HG03196 (cell line): ENCODE data around the gene TRANK1.
"Not testable (repeated sequence)": the region's sequence is repeated elsewhere in the genome, so short reads cannot be mapped to it uniquely, and the experiment has no call there.

Source experiments
- ATAC-seq: cut with Tn5 transposase; IDR thresholded peaks from one replicate; pipeline ENCODE4 v1.9.1; 2021; ENCODE audit not compliant: unreplicated experiment

The TRANK1 gene

DNA sequence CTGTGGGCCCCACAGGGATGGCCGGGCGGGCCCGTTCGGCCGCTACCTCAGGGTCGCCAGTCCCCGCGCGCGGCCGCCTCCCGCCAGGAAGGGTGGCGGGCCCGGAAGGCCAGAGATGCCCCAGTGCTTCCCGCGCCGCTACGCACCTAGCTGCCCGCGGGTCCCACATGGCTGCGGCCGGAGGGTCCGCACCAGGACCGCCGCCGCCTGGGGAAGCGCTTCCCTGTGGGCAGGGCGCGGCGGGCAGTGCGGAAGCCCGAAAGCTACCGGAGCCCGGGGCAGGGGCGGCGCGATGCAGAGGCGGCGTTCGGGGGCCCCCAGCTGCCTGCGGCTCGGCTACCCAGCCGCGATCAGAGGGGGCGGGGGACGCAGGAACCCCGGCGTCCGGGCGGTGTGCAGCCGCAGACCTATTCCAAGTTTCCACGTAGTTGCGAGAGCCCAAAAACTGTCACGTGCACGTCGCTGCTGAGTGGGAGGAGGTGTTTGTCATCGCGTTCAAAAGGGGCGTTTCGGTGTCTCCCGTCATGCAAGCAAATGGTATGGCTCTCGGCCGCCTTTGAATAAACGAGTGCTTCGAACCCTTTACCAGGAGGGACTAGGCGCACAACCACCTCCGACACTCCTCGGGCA lies at the start of gene TRANK1:
TRANK1 (minus strand) TSS at position 414 of the 630 bp plus-strand sequence; CDS start at position 169, 245 bp downstream.
- peak; percentile 63 for ATAC-seq

DNA sequence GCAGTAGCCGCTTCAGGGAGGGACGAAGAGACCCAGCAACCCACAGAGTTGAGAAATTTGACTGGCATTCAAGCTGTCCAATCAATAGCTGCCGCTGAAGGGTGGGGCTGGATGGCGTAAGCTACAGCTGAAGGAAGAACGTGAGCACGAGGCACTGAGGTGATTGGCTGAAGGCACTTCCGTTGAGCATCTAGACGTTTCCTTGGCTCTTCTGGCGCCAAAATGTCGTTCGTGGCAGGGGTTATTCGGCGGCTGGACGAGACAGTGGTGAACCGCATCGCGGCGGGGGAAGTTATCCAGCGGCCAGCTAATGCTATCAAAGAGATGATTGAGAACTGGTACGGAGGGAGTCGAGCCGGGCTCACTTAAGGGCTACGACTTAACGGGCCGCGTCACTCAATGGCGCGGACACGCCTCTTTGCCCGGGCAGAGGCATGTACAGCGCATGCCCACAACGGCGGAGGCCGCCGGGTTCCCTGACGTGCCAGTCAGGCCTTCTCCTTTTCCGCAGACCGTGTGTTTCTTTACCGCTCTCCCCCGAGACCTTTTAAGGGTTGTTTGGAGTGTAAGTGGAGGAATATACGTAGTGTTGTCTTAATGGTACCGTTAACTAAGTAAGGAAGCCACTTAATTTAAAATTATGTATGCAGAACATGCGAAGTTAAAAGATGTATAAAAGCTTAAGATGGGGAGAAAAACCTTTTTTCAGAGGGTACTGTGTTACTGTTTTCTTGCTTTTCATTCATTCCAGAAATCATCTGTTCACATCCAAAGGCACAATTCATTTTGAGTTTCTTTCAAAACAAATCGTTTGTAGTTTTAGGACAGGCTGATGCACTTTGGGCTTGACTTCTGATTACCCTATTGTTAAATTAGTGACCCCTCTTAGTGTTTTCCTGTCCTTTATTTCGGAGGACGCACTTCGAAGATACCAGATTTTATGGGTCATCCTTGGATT lies 48.8 kb upstream of the TRANK1 start, which contains the start of gene MLH1:
MLH1 (plus strand) TSS at position 193 of the 958 bp plus-strand sequence; CDS start at position 223, 30 bp downstream.
- ATAC-seq: peak; percentile 94

DNA sequence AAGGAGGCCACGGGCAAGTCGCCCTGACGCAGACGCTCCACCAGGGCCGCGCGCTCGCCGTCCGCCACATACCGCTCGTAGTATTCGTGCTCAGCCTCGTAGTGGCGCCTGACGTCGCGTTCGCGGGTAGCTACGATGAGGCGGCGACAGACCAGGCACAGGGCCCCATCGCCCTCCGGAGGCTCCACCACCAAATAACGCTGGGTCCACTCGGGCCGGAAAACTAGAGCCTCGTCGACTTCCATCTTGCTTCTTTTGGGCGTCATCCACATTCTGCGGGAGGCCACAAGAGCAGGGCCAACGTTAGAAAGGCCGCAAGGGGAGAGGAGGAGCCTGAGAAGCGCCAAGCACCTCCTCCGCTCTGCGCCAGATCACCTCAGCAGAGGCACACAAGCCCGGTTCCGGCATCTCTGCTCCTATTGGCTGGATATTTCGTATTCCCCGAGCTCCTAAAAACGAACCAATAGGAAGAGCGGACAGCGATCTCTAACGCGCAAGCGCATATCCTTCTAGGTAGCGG lies 48.0 kb upstream of the TRANK1 start, which contains the start of gene EPM2AIP1:
EPM2AIP1 (minus strand) TSS at position 326 of the 520 bp plus-strand sequence; CDS start at position 272, 54 bp downstream.
- peak; percentile 88 for ATAC-seq

DNA sequence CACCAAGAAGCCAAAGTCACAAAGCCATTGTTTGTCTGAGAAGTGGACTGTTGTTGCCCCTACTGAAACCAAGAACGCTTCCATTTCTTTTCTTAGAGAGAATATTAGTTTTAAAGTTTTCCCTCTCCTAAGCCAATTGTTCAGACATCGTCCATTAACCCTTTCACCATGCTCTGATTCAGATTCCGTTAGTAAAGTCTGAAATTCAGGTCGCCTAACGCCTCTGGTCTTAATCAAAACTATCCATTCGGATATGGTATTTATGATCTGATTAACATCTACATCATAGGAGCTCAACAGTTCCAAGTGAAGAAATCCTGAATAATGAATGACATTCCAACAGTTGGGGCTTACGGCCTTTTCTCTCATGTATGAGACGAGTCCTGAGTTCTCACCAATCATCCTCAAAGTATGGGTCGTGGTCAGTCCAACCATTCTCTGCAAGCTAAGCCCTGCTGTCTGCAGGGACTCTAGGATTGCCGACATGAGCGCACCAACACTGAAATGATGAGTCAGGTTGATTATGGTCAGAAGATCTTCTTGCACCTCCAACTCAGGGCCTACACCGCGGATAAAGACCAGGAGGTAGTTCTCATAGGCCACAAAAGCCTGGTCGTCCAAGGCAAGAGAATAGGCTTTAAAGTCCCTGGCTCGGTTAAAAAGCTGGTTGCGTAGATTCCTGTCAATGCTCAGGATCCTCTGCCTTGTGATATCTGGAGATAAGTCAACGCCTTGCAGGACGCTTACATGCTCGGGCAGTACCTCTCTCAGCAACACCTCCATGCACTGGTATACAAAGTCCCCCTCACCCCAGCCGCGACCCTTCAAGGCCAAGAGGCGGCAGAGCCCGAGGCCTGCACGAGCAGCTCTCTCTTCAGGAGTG lies 47.3 kb upstream of the TRANK1 start:
- ATAC-seq: no peak

DNA sequence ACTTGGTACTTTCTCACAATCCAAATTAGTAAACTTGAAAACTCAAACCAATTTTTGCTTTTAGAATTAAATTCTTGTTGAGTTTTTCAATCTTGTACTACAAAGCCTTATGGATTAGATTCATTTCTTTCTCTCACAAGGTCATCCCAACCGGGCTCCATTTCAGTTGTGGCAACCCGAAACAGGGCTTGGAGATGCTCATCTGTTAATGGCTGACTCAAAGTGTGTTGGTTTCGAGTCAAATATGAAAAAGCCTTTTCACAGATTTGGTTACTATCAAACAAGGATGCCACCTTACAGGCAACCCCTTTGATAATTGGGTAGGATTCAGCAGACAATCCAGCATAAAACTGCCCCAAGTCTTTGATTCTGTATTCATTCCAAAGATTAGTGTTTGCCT lies 46.3 kb upstream of the TRANK1 start:
- no peak for ATAC-seq

DNA sequence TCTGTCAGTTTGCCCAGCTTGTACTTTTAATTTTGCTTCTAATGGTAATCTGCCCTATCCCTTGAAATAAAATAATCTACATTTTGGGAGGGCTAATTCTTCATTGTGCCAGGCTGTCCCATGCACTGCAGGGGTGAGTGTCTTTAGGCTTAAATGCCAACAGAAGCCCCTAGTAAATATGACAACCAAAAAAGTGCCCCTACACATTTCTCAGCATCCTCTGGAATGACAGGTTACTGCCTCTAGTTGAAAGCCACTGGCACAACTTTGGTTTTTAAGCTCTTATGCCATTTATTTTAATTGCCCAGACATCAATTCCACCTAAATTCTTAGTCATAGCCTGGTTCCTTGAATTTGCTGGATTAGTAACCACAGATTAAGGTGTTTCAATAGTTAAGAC lies 44.7 kb upstream of the TRANK1 start:
- no peak for ATAC-seq

DNA sequence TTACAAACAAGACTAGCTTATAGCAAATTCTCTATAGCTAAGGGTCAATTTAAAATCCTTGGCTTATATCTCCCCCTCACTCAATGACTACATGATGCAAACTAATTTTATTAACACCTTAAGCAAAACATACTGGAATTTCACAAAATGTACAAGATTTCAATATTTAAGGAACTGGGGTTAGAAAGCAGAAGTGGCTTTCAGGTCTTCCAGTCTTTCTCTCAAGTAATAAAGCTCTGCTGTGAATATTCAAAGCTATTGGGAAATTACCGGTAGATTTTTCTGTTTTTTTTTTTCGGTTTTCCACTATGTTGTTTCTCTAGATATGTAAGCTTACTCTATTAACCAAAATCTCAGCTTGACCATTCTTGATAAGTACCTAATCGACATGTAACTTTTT lies 44.2 kb upstream of the TRANK1 start:
- ATAC-seq: no peak

DNA sequence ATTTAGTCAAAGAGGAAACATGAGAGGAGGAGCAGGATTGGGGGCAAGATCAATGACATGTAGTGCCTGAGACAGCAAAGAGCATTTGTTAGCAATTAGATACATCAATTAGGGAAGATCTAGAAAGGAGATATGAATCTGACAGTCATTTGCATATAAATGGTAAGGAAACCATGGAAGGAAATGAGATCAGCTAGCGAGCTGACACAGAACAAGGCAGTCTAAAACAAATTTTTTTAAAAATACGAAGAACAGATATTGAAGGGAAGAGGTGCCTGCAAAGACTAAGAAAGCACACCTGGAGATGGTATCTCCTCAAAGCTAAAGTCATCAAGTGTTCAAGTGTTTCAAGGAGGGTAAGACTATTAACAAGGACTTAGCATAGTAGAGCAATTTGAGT lies 43.5 kb upstream of the TRANK1 start:
- no peak for ATAC-seq

DNA sequence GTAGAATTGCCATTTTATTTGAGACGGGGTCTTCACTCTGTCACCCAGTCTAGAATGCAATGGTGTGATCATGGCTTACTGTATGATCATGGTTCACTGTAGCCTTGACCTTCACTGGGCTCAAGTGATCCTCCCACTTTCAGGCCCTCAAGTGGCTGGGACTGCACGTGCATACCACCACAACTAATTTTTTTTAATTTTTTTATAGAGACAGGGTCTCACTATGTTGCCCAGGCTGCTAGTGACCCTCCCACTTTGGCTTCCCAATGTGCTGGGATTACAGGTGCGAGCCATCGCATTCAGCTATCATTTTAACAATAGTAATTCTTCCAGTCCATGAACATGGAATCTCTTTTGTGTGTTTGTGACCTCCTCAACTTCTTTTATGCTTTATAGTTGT lies 36.2 kb upstream of the TRANK1 start:
- ATAC-seq: no peak

DNA sequence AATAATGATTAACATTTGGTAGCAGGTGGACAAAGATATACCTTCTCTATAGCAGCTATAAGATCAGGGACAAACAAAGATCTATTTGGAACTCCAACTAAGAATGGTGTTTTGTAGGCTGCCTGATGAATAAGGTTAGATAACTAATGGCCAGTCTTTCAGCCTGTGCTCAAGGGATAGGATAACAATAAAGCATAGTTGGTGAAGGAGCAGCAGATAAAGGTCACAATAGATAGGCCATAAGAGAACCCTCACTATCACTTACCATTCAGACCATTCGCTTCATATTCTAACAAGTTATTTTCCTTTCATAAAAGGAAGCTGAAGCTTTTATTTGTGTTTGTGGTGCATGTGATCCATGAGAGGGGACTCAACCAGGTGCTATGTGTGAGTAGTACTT lies 28.3 kb upstream of the TRANK1 start:
- no peak for ATAC-seq

DNA sequence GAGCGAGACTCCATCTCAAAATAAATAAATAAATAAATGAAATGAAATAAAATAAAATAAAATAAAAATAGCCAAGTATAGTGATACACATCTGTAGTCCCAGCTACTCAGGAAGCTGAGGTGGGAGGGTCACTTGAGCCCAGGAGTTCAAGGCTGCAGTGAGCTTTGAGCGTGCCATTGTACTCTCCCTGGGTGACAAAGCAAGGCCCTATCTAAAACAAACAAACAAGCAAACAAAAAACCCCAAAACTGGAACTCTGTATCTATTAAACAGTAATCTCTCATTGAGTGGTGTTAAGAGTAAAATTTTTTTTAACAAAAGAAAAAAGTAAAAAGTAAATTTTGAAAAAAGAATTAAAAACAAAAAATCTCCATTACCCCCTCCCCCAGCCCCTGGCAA lies 27.3 kb upstream of the TRANK1 start:
- ATAC-seq: no peak

DNA sequence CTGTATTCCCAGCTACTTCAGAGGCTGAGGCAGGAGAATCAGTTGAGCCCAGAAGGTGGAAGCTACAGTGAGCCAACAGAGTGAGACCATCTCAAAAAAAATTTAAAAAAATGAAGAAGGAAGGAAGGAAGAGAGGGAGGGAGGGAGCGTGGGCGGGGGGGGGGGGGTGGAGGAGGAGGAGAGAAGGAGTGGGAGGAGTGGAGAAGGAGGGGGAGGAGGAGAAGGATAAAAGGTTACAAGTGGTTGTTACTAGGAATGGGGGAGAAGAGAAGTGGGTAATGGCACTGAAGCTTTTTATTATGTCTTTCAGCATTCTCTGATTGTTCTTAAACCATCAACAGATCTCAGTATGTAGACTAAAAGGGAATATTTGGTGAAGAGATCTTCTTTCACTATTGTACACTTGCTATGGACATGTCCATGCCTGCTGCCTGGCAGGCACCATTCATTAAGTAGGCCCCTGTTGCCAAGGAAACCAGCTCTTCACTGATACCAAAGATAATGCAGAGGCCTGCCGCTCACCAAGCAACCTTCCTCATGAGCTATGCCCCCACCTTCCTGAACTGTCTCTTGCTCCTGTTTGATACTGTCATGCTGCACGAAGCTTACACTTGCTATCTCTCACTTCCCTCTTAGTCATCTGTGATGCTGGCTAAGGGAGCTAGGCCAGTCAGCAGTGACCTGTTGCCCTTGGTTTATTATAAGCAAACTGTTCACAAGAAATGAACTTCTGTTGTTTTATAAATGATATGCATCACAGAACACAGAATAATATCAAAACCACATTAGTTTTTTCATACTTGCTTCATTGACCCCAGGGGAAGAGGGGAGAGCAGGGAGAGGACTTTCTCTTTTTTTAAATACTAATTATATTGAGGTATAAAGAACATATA lies 24.9 kb upstream of the TRANK1 start:
- ATAC-seq: peak; percentile 99

DNA sequence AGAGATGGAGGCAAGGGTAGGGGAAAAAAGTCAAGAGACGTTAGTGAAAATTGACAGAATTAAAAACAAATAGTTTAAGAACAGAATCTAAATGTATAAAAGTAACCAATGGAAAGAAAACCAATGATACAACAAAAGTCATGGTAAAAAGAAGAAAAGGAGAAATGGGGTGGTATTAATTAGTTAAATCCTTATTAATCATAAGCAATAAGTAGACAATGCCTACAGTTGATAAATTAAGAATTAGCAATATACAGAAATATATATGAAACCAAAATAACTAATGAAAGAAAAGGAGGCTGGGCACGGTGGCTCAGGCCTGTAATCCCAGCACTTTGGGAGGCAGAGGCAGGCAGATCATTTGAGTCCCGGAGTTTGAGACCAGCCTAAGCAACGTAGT lies 24.2 kb upstream of the TRANK1 start:
- ATAC-seq: no peak

DNA sequence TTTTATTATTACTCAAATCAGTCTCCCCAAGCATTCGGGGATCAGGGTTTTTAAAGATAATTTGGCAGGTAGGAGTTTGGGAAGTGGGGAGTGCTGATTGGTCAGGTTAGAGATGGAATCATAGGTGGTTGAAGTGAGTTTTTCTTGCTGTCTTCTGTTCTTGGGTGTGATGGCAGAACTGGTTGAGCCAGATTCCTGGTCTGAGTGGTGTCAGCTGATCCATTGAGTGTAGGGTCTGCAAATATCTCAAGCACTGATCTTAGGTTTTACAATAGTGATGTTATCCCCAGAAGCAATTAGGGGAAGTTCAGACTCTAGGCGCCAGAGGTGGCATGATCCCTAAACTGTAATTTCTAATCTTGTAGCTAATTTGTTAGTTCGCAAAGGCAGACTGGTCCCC lies 20.6 kb upstream of the TRANK1 start:
- no peak for ATAC-seq

DNA sequence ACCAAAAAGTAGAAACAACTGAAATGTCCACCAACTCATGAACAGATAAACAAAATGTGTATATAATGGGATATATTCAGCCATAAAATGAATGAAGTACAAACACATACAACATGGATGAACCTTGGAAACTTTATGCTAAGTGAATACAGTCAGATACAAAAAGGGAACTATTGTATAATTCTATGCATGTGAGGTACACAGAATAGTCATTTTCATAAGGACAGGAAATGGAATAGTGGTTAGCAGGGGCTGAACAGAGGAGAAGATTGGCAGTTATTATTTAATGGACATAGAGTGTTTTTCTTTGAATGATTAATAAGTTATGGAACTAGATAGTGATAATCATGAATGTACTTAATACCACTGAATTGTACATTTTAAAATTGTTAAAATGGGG lies 20.0 kb upstream of the TRANK1 start:
- ATAC-seq: peak; percentile 51

DNA sequence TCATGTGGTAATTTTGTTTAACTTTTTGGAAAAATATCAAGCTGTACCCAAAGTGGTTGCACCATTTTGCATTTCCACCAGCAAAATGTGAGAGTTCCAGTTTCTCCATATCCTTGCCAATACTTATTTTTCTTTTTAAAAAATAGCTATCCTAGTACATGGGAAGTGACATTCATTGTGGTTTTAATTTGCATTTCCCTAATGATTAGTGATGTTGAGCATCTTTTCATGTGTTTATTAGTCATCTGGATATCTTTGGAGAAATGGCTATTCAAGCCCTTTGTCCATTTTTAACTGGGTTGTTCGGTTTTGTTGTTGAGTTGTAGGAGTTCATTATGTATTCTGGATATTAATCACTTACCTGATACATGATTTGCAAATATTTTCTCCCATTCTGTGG lies 19.5 kb upstream of the TRANK1 start:
- ATAC-seq: no peak

DNA sequence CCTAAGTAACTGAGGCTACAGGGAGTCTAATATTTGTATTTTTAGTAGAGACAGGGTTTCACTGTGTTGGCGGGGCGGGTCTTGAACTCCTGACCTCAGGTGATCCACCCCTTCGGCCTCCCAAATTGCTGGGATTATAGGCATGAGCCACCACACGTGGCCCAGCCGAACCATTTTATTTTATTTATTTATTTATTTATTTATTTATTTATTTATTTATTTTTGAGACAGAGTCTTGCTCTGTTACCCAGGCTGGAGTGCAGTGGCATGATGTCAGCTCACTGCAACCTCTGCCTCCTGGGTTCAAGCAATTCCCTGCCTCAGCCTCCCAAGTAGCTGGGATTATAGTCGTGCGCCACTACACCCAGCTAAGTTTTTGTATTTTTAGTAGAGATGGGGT lies 18.2 kb upstream of the TRANK1 start:
- not testable (repeated sequence) for ATAC-seq

DNA sequence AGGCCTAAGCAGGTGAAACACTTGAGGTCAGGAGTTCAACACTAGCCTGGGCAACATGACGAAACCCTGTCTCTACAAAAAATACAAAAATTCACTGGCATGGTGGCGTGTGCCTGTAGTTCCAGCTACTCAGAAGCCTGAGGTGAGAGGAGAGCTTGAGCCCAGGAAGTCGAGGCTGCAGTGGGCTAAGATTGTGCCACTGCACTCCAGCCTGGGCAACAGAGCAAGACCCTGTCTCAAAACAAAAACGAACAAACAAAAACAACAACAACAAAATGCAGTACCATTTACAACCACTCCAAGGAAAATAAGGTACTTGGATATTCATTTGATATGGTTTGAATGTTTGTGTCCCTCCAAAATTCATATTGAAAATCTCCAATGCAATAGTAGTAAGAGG lies 15.6 kb upstream of the TRANK1 start:
- no peak for ATAC-seq

DNA sequence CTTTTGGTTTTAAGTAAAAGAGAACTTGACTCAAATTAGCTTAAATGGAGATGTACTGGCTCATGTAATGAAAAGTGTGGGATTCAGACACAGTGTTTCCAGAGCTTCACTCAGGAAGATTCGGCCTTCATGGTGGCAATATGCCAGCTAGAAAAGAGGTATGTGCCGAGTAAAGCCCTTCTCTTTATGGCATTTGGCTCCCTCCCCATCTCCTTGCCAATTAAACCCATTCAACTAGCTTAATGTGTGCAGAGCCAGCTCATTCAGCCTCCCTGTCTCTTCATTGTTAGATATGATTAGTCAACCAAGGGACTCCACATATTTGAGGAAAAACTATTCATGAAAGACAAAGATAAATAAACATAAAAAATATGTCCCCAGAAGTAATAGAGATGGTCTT lies 15.0 kb upstream of the TRANK1 start:
- ATAC-seq: no peak
